T-helper 9 cell (primary cell): ENCODE results near the gene MAMDC4.
"Not testable (repeated sequence)": the region's sequence is repeated elsewhere in the genome, so short reads cannot be mapped to it uniquely, and the experiment has no call there.

Source experiments
- DNase-seq: peaks from one replicate; pipeline ENCODE4 v3.0.0-alpha.2; 2020

MAMDC4 gene

DNA sequence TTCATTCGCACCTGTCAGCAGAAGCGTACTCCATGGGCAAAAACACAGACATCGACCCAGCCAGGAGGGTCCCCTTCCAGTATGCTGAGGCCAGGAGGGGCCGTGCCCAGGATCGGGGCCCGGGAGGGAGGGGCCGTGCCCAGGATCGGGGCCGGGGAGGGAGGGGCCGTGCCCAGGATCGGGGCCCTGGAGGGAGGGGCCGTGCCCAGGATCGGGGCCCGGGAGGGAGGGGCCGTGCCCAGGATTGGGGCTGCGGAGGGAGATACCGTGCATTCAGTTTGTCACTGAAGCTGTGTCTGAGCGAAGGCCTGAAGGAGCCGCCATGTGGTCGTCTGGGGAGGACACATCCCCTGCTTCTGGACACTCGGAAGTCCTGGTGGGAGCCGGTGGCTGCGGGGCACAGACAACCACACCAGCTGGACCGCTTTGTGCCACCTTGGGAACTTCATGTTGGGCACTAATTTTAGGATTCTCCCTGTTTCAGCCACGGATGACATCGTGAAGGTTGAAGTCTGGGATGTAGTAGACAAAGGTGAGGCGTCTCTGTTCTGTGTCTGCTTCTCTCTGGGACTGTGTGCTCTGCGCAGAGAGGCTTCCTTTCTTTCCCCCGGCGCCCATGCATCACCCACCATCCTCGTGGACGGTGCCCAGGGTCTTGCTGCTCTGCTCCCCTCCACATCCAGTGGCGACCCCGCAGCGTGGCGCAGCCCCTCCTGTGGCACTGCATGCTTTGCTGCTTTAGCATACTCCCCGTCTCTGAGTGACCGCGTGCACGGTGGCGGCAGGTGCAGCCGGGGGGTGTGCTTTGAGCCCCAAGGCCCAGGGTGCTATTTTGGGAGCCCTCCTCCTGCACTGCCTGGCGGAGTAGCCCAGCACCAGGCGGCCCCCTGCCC is 26.6 kb upstream of the MAMDC4 start:
- no peak for DNase-seq

- DNase-seq, result no peak
Measured at GRCh38 chr9:136826188-136826541, 26.0 kb upstream of the MAMDC4 start.

DNA sequence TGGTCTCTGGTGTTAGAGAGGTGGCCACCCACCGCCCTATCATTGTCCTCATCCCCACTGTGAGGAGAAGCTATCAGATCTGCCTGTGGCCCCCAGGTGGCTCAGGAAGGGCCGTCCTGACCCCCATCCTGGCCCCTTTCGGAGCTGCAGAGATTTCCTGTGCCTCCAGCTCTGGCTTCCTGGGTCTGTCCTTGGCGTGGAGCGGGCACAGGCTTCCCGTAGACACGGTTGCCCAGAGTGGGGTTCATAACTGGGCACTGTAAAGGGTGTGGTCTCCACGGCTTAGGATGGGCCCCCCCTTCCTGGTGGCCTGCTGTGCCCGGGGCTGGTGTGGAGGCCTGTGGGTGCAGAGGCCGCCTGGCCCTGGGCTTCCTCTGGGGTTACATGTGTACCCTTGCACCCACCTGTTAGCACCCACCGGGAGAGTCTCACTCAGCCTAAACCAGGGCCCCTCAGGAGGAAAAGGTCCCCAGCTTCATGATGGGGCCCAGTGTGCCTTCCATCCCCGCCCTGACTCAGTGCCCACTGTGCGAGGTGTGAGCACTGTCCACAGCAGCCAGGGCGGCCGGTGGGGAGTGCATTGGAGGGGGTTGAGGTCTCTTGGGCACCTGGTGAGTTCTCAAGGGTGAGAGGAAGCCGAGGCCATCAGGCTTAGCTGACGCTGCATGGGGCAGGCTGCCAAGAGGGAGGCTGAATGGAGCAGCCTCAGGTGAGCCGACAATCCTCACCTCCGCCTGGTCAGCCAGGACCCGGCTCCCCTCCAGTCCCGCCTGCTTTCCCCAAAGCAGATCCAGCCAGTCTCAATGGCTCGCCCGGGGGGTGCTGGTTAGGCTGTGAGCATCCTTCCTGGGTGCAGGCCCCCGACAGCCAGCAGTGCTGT is 25.2 kb upstream of the MAMDC4 start:
- DNase-seq, result no peak

DNA sequence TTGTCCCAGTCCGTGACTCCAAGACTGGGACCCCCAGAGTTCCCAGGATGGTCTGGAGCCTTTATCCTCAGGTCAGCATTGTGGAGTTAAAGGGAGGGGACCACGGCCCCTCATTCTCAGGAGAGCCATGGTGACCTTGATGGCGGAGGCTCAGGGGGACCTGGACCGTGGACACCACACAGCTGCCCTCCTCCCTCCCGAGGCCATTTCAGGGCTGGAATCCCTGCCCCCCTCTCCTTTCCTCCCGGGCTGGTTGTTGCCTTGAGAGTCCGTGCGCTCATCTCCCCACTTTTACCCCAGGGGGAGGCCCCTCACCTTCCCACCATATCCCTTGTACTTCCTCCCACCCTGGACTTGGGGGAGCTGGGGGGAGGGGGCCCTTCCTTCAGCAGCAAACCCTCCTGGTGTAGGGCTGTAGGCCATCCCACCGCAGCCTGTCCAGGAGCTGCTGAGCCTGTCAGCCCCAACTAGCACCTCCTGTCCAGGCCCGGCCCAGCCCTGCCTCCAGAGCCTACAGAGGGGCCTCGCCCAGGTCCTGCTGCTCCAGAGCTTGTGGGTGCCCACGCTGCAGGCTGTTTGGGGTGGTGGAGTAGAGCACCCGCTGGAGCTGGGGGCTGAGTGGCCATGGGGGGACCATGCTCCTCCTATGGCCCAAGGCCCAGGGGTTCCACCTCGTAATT is 24.2 kb upstream of the MAMDC4 start:
- no peak for DNase-seq

DNA sequence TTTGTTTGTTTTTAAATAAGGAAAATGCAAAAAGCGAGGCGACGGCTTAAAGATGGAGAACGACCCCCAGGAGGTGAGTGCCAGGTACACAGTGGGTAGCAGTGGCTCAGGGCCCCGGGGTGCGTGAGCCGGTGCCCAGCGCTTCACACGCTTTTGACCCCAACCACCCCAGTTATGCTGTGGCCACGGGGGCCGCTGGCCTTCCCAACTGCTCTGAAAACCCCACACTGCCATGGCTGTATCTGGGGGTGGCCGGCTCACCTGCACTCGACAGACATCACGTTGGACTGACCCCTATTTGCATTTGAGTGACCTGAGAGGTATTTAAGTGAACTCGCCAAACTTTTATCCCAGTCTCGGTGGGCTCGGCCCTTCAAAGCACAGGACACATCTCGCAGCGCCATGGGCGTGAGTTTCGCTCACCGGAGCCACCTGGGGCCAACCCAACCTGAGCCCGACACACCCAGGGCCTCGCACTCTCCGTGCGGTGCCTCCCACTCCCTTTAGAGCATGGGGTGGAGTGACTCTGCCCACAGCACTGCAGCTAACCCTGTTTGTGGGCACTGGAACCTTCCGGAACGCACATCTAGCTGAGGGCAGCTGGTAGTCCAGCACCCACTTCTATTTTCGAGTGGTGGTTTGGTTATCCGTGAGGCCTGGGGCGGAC is 23.5 kb upstream of the MAMDC4 start:
- no peak for DNase-seq

DNA sequence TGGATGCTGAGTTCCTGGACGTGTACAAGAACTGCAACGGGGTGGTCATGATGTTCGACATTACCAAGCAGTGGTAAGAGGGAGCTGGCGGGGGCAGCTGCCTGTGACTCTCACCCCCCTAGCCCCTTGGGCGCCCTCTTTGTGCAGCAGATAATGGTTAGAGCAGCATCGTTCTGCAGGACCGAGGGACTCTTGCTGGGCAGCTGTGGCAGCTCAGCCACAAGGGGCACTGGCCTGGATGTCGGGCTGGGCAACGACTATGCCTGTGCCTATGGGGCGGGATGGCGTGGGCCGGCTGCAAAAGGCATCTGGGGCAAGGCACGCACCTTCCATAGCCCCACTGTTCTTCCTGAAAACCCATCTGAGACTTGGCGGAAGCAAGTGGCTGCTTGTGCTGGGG is 22.7 kb upstream of the MAMDC4 start:
- no peak for DNase-seq

- no peak for DNase-seq
Measured at GRCh38 chr9:136829981-136830885, 21.9 kb upstream of the MAMDC4 start.

DNA sequence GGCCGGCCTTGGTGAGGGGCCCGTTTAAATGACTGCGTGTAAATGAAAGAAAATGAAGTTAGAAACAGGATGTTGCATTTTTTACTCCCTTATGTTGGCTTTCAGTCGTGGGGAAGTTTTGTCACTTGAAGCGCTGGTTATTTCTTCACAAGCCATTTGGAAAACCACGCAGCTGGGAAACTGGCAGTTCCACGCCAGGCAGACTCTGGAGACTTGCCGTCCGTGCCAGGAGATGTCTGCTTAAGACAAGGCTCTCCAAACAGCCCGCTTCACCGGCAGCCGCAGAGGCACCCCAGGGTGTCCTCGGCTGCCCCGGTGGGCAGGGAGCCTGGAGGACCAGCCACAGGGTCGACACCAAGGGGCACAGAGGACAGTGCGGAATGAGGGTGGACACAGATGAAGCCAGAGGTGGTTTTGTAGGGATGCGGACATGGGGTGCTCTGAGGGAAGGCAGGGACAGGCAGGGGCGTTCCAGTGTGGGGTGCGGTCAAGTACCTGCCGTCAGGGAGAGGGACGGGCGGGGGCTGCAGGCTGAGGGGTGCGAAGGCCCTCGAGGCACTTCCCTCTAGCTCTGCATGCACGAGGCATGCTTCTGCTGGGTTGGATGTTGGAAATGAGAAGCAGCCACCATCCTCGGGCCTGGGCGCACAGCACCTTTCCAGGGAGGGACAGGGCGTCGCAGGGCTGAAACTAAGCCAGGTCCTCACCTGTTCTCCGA is 21.0 kb upstream of the MAMDC4 start:
- DNase-seq, result no peak

- no peak for DNase-seq
Measured at GRCh38 chr9:136831720-136832104, 20.4 kb upstream of the MAMDC4 start.

GRCh38 chr9:136832581-136832980 is 19.6 kb upstream of the MAMDC4 start:
- no peak for DNase-seq

DNA sequence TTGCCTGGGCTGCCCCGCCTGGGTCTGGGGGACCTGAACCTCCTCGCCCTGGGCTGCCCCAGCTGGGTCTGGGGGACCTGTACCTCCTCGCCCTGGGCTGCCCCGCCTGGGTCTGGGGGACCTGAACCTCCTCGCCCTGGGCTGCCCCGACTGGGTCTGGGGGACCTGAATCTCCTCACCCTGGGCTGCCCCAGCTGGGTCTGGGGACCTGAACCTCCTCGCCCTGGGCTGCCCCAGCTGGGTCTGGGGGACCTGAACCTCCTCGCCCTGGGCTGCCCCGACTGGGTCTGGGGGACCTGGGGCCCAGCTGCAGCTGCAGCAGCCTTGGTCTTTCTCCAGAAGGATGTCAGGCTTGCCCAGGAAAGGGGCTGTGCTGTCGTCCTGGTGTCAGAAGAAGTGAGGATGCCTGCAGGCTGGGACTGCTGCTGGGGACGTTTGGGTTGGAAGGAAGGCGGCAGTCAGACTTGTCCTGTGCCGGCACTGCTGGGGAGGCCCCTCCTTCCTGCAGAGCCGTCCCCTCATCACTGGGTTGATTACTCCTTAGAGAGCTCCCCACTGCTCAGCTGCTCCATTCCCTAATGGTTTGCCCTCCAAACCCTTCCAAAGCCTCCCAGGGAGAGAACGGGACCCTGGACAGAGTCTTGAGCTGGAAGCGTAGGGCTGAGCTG is 18.6 kb upstream of the MAMDC4 start:
- DNase-seq, result not testable (repeated sequence)

DNA sequence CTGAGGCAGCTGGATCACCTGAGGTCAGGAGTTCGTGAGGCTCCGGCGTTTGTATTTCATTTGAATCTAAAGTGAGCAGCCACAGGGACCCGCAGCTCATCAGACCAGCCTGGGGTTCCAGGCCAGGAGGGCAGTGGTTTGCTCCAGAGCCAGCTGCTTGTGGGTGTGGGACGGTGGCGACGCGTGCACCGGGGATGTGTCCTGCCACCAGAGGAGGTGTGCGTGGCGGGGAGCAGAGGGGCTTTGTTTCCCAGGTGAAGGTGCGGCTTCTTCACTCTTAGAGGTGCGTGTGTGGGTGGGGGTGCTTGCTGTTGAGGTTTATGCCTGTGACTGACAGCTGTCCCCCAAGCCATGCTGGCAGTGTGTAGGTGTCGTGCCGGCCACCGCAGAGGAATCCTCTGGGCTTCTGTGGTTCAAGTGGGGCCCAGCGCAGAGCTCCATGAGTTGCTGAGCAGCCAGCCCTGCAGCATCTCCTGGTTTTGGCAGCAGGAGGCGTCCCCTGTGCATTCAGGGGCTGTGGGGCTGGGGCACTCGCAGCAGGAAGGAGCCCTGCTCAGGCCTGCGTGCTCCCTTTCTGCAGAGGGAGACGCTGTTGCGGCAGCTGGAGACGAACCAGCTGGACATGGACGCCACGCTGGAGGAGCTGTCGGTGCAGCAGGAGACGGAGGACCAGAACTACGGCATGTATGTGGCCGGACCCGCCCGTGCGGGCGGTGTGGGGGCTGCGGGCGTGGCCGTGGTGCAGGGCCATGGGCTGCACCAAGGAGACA is 16.8 kb upstream of the MAMDC4 start:
- no peak for DNase-seq

DNA sequence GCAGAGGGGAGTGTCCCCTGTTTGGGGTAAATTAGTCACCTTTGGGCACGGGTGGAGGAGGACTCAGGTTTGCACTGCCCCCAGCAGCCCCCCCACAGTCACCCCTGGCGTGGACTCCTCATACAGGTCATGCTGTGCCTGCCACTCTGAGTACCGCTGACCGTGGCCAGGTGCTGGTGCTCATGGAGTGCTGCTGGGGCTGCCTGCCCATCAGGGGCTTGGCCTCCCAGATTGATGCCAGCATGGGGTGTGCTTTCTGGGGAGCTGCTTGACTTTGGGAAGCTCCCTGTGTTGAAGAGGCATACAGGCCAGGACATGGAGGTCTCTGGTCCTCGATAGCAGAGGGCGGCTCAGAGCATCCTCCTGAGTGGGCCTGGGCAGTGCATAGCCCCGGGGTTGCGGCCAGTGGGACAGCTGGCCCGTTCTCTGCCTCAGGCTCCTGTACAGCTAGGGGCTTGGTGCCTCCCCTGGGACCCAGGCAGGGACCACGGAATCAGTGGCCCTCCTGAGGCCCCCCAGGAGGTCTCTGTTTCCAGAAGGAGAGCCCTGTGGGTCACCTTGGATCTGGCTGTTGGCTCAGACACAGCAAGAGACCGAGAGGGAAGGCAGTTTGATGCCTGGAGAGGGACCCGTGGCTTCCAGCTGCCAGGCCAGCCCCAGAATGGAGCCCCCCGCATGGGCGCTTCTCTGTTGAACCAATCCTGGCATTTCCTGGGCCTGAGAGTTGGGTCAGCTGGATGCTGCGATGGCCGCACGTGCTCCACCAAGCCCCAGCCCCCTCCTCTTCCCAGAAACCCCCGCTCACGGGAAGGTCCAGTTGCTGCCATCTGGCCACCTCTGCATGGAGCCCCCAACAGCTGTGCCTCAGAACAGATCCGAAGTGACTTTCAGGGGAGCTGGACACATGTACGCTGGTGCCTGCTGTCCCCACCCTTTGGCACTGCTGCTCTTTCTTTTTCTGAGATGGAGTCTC is 15.9 kb upstream of the MAMDC4 start:
- DNase-seq, result no peak

GRCh38 chr9:136837146-136837855 is 14.8 kb upstream of the MAMDC4 start:
- no peak for DNase-seq

GRCh38 chr9:136837856-136838277 is 14.3 kb upstream of the MAMDC4 start:
- not testable (repeated sequence) for DNase-seq

DNA sequence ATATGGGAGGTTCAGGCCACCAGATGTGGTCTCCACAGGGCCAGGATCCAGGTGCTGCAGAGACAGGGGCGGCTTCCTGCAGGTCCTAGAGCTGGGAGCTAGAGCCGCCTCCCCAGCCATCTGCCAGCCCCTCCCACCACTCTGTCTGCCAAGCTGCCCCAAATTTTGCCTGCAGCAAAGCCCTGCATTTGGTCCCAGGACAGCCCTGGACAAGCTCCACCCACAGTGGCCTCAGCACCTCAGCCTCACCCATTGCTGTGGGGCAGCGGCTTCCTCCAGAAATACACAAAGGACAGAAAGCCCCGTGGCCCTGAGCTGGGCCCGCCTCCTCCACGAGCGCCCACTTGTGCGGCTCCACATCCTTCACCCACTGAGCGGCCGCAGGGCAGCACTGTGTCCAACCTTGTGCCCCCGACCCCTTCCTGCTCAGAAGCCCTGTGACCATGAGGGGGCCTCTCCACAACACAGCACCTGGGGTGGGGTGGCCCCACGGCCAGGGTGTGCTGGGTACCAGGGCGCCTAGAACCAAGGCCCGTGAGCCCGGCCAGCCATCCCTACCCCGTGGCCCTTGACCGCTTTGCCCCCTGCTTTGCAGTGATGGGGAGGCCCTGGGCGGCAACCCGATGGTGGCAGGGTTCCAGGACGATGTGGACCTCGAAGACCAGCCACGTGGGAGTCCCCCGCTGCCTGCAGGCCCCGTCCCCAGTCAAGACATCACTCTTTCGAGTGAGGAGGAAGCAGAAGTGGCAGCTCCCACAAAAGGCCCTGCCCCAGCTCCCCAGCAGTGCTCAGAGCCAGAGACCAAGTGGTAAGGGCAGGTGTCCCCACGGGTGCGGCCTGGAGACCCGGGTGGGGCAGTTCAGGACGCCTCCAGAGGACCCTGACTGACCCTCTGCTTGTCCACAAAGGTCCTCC is 13.6 kb upstream of the MAMDC4 start:
- DNase-seq, result no peak
